ENCODE data around the gene ARL2BP. TPM values are rescaled to one million over a fixed set of nuclear protein-coding genes. Genes with fewer than 3 reads are reported as not detected.

The ARL2BP gene
- total and polyA plus RNA-seq, 2 of the 13 experiments (the other 11 are each of a cell fraction or from before 2014, with no cell fraction given) = 64.3 to 67.6 TPM

DNA sequence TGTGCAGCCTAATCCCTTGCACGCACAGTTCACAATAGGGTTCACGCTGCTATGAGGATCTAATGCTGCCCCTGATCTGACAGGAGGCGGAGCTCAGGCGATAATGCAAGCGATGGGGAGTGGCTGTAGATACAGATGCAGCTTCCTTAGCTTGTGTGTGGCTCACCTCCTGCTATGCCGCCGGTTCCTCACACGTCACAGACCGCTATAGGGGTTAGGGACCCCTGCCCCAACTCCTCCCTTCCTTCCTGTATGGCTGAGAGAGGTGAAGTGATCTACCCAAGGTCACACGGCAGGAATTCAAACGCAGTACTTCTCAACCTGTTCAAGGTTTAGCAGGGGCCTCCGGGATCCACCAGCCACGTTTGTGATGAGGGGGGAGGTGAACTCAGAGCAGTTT lies 52.8 kb downstream of the ARL2BP start (continued):
- TF ChIP-seq HMGXB4 (CRISPR knock-in tag; IDR thresholded peaks at IDR 0.05; ENCODE audit: borderline replicate concordance in 1 of 2, low read depth in 1 of 2) = peak in 1 of 2 experiments; percentile 19; a peak in 1 of 4 replicates
- peak; percentile 23; the same call in 1 of the 2 replicates for TF ChIP-seq ARID4A (CRISPR knock-in tag; IDR thresholded peaks at IDR 0.05; ENCODE audit: borderline replicate concordance)
- peak; percentile 70; the same call in 1 of the 2 replicates for TF ChIP-seq ZBTB20 (CRISPR knock-in tag; IDR thresholded peaks at IDR 0.05; ENCODE audit: borderline replicate concordance, low read depth)
- TF ChIP-seq KDM3A (CRISPR knock-in tag; IDR thresholded peaks at IDR 0.05; ENCODE audit: low read depth) = 0 out of 2 replicates have a peak, but pooled peaks have one; percentile 16
- TF ChIP-seq, protein P1, sequence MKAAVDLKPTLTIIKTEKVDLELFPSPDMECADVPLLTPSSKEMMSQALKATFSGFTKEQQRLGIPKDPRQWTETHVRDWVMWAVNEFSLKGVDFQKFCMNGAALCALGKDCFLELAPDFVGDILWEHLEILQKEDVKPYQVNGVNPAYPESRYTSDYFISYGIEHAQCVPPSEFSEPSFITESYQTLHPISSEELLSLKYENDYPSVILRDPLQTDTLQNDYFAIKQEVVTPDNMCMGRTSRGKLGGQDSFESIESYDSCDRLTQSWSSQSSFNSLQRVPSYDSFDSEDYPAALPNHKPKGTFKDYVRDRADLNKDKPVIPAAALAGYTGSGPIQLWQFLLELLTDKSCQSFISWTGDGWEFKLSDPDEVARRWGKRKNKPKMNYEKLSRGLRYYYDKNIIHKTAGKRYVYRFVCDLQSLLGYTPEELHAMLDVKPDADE (CRISPR knock-in tag; IDR thresholded peaks at IDR 0.05) = no peak
- no peak for TF ChIP-seq ZNF225 (CRISPR knock-in tag; IDR thresholded peaks at IDR 0.05)
- no peak for TF ChIP-seq ZNF501 (CRISPR knock-in tag; IDR thresholded peaks at IDR 0.05)
- TF ChIP-seq ZNF232 (CRISPR knock-in tag; IDR thresholded peaks at IDR 0.05; ENCODE audit: borderline replicate concordance) = no peak
- no peak for TF ChIP-seq ZNF841 (CRISPR knock-in tag; IDR thresholded peaks at IDR 0.05; ENCODE audit: borderline replicate concordance)
- peak; percentile 49; the same call in 1 of the 2 replicates for TF ChIP-seq IRF9 (CRISPR knock-in tag; IDR thresholded peaks at IDR 0.05; ENCODE audit: borderline replicate concordance)
- TF ChIP-seq ZSCAN22 (CRISPR knock-in tag; IDR thresholded peaks at IDR 0.05) = no peak
- 0 out of 2 replicates have a peak, but pooled peaks have one; percentile 40 for TF ChIP-seq ZKSCAN5 (CRISPR knock-in tag; IDR thresholded peaks at IDR 0.05)
- TF ChIP-seq EP300 (IDR thresholded peaks at IDR 0.05; ENCODE audit: low read depth in 2 of 2, low read length in 2 of 2) = no peak
- TF ChIP-seq EP300 (CRISPR knock-in tag; IDR thresholded peaks at IDR 0.05; ENCODE audit: borderline replicate concordance) = 0 out of 2 replicates have a peak, but pooled peaks have one; percentile 21
- no peak for TF ChIP-seq ZSCAN20 (CRISPR knock-in tag; IDR thresholded peaks at IDR 0.05; ENCODE audit: borderline replicate concordance)
- TF ChIP-seq NBN (conservative IDR thresholded peaks at IDR 0.05) = no peak
- TF ChIP-seq, protein P2, sequence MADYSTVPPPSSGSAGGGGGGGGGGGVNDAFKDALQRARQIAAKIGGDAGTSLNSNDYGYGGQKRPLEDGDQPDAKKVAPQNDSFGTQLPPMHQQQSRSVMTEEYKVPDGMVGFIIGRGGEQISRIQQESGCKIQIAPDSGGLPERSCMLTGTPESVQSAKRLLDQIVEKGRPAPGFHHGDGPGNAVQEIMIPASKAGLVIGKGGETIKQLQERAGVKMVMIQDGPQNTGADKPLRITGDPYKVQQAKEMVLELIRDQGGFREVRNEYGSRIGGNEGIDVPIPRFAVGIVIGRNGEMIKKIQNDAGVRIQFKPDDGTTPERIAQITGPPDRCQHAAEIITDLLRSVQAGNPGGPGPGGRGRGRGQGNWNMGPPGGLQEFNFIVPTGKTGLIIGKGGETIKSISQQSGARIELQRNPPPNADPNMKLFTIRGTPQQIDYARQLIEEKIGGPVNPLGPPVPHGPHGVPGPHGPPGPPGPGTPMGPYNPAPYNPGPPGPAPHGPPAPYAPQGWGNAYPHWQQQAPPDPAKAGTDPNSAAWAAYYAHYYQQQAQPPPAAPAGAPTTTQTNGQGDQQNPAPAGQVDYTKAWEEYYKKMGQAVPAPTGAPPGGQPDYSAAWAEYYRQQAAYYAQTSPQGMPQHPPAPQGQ (CRISPR knock-in tag; IDR thresholded peaks at IDR 0.05; ENCODE audit: borderline replicate concordance) = no peak
- TF ChIP-seq SAFB2 (CRISPR knock-in tag; IDR thresholded peaks at IDR 0.05; ENCODE audit: borderline replicate concordance, low read depth) = no peak
- no peak for TF ChIP-seq ZSCAN29 (CRISPR knock-in tag; conservative IDR thresholded peaks at IDR 0.05)
